Liver (tissue), 3 donors: Measurements from ENCODE around the gene TIMM22.

Source experiments
- CTCF ChIP-seq: fragments of 150-350 bp; IDR thresholded peaks from 2 replicates; pipeline ENCODE4 v1.5.1; 2017; ENCODE audit warnings: improper control_type of control experiment, low read depth, low read length; ENCODE audit not compliant: missing input control
- RXRA ChIP-seq, 2 donors: IDR thresholded peaks; 2 replicates each; pipeline ENCODE4 v1.6.1; 2017 to 2018; ENCODE audit warnings: antibody characterized with exemption in 2 of 2, mild to moderate bottlenecking in 1 of 2
- donor health status: healthy.
- donor health status: healthy.

- TF ChIP-seq CTCF (no peak), RXRA (IDR thresholded peaks at IDR 0.05) (no peak)
Observed at GRCh38 chr17:1025733-1026598, 29.0 kb downstream of the TIMM22 start.
